CD14-positive monocyte (primary cell): Measurements from ENCODE around the gene ENTREP1. TPM values are rescaled to one million over a fixed set of nuclear protein-coding genes. Genes with fewer than 3 reads are reported as not detected.

ENCODE experiments used
- DNase-seq, 3 donors: peaks; one replicate each; pipeline ENCODE4 v3.0.0-alpha.2; 2011 to 2022
- H2AFZ ChIP-seq: 2 replicates; pipeline ENCODE4 v1.6.0; 2012; ENCODE audit warnings: mild to moderate bottlenecking, low read depth, low read length, inconsistent platforms; ENCODE audit not compliant: insufficient read depth, poor library complexity, severe bottlenecking
- H3K27ac ChIP-seq, 2 donors: 1 replicate in 1 of 2; 2 replicates in 1 of 2; pipeline ENCODE4 v1.5.1; 2012 to 2013; ENCODE audit warnings: low read length in 2 of 2, control low read depth in 1 of 2, inconsistent platforms in 1 of 2, low read depth in 1 of 2, mild to moderate bottlenecking in 1 of 2
- H3K27me3 ChIP-seq, 2 donors: one replicate each; pipeline versions ENCODE4 v1.6.0 to v1.6.1; 2011 to 2013; ENCODE audit warnings: low read length in 2 of 2; ENCODE audit not compliant: control insufficient read depth in 2 of 2, insufficient read depth in 2 of 2
- H3K36me3 ChIP-seq, 2 donors: replicated peaks in 1 of 2; 1 replicate in 1 of 2; 2 replicates in 1 of 2; pipeline versions ENCODE4 v1.5.1 to v1.6.1; 2012 to 2013; ENCODE audit warnings: low read length in 2 of 2, control low read depth in 1 of 2, inconsistent platforms in 1 of 2, mild to moderate bottlenecking in 1 of 2; ENCODE audit not compliant: insufficient read depth in 2 of 2, control insufficient read depth in 1 of 2
- H3K4me1 ChIP-seq, 2 donors: 1 replicate in 1 of 2; 2 replicates in 1 of 2; pipeline versions ENCODE4 v1.5.1 to v1.6.1; 2012 to 2013; ENCODE audit warnings: low read length in 2 of 2, control low read depth in 1 of 2, inconsistent platforms in 1 of 2, mild to moderate bottlenecking in 1 of 2, moderate library complexity in 1 of 2; ENCODE audit not compliant: insufficient read depth in 2 of 2, control insufficient read depth in 1 of 2
- H3K4me2 ChIP-seq: replicated peaks from 2 replicates; pipeline ENCODE3; 2012; ENCODE audit warnings: low read length, moderate library complexity, mild to moderate bottlenecking; ENCODE audit not compliant: poor library complexity, severe bottlenecking; ENCODE audit errors: extremely low read depth
- H3K4me3 ChIP-seq, 3 experiments: fragments of 200-600 bp in 1 of 3; sonication (generic) in 1 of 3; replicated peaks in 1 of 3; 1 replicate in 2 of 3; 2 replicates in 1 of 3; pipeline ENCODE4 v1.5.1; 2011 to 2013; ENCODE audit warnings: low read length in 3 of 3, mild to moderate bottlenecking in 3 of 3, control low read depth in 2 of 3, low read depth in 2 of 3, inconsistent platforms in 1 of 3, moderate library complexity in 1 of 3
- H3K79me2 ChIP-seq: 2 replicates; pipeline ENCODE4 v1.6.0; 2012; ENCODE audit warnings: mild to moderate bottlenecking, control low read depth, inconsistent platforms, low read length, moderate library complexity; ENCODE audit not compliant: insufficient read depth
- H3K9ac ChIP-seq: 2 replicates; pipeline ENCODE4 v1.6.0; 2017; ENCODE audit warnings: low read length, mild to moderate bottlenecking; ENCODE audit not compliant: insufficient read depth, poor library complexity, severe bottlenecking
- H3K9me3 ChIP-seq, 2 donors: replicated peaks in 1 of 2; 1 replicate in 1 of 2; 2 replicates in 1 of 2; pipeline versions ENCODE4 v1.5.1 to v1.6.1; 2012 to 2013; ENCODE audit warnings: low read length in 2 of 2, control low read depth in 1 of 2; ENCODE audit not compliant: control insufficient read depth in 1 of 2, insufficient read depth in 1 of 2
- H4K20me1 ChIP-seq: 2 replicates; pipeline ENCODE4 v1.6.0; 2012; ENCODE audit warnings: mild to moderate bottlenecking, low read length, control low read depth, moderate library complexity; ENCODE audit not compliant: insufficient read depth
- H3K27ac Mint-ChIP-seq, 7 donors: one replicate each; pipeline ENCODE4 v1.8.0; 2020; ENCODE audit warnings: mild to moderate bottlenecking in 7 of 7, mixed read lengths in 7 of 7, moderate library complexity in 6 of 7, inconsistent platforms in 2 of 7
- H3K27me3 Mint-ChIP-seq, 3 donors: one replicate each; pipeline ENCODE4 v1.8.0; 2021 to 2022; ENCODE audit warnings: low read depth in 3 of 3, mild to moderate bottlenecking in 3 of 3, mixed read lengths in 3 of 3, moderate library complexity in 3 of 3, inconsistent platforms in 1 of 3
- H3K36me3 Mint-ChIP-seq, 2 donors: one replicate each; pipeline ENCODE4 v1.8.0; 2020; ENCODE audit warnings: mixed read lengths in 2 of 2, inconsistent platforms in 1 of 2, mild to moderate bottlenecking in 1 of 2
- H3K4me1 Mint-ChIP-seq: one replicate; pipeline ENCODE4 v1.8.0; 2020; ENCODE audit warnings: mild to moderate bottlenecking, mixed read lengths
- H3K4me3 Mint-ChIP-seq, 2 donors: one replicate each; pipeline ENCODE4 v1.8.0; 2020; ENCODE audit warnings: mild to moderate bottlenecking in 2 of 2, mixed read lengths in 2 of 2, moderate library complexity in 1 of 2
- H3K9me3 Mint-ChIP-seq, 7 donors: one replicate each; pipeline ENCODE4 v1.8.0; 2020 to 2022; ENCODE audit warnings: mixed read lengths in 7 of 7, mild to moderate bottlenecking in 6 of 7, moderate library complexity in 6 of 7, inconsistent platforms in 2 of 7
- WGBS: methylation state at CpG from one replicate; pipeline ENCODE4 v1.1.5; 2013; ENCODE audit warnings: missing lambda C conversion rate; ENCODE audit not compliant: insufficient coverage; 5-methylcytosine and 5-hydroxymethylcytosine counted together
- intact Hi-C, 2 donors: fragments of 100-400 bp; cut with micrococcal nuclease; formaldehyde crosslinking; loops; one replicate each; pipeline versions ENCODE4 v1.15.0 to v1.15.1; 2023
- polyA plus RNA-seq, 3 donors: library from polyadenylated mRNA; depleted of rRNA in 1 of 3; unstranded in 2 of 3; stranded (reverse) in 1 of 3; fragments of 300-500 nt in 2 of 3; fragments of >200 nt in 1 of 3; fragmentation: Illumina TruSeq in 2 of 3; gene quantifications; 1 replicate in 2 of 3; 2 replicates in 1 of 3; pipeline ENCODE4 v1.2.3, GENCODE V29; 2012 to 2021
- TF ChIP-seq, protein P1 (sequence below): fragments of 200-600 bp; IDR thresholded peaks from one replicate; pipeline ENCODE4 v1.8.0; 2022; ENCODE audit warnings: antibody characterized with exemption, mild to moderate bottlenecking

Gene ENTREP1
- polyA plus RNA-seq, 3 donors = not detected

DNA sequence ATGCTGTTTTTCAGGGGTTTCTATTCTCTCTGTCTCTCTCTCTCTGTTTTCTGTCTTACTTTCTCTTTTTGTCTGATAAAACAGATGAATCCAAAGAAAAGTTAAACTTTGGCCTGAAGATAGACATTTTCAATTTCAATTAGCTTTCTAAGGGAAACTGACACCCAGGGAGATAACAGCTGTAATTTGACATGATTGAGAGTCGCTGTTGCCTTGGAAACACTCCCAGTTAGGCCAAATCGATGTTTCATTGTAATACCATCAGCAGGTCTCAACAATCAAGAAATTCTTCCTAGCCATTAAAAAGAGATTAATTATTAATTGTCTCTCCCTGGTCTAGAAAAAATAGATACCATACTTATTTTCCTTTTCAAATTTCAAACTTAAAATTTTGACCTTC lies 53.0 kb downstream of the ENTREP1 start:
- H3K9me3 Mint-ChIP-seq = no peaks in the 10 kb centered on the region

DNA sequence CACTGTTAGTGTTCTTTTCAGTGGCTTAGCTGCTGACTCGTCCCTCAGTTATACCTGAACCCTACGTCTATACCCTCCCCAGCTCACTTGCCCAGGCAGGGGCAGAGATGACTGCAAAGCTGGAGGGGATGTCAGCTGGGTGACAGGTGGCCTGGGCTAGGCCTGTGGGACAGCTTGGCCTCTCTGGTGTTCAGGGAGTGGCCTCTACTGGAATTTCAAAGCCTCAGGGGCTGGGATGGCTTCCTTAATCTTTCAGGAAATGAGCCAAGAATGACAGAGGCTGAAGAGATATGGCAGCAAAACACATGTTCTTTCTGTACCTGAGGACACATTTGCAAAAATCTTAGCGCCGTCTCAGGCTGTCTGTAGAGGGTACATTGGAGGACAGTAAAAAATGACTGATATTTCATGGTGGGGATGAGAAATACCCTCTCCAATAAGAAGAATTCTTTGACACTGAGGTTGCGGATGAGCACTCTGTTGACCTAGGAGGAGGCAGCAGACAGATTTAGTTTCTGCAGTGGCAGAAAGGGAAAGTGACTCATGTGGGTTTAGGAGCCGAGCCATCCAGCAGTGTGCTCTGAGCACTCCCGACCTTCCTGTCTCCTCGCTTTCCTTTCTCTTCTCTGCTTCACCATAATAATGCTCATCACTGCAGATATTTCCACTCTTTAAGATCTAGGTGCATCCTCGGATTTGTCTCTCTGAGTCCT lies 54.4 kb downstream of the ENTREP1 start:
- no peak overlapping the region for H3K27ac Mint-ChIP-seq
- no CpG with 5 or more reads among the region's 9 CpGs for WGBS

More for the DNA sequence above, 53.0 kb downstream of the ENTREP1 start:
- intact Hi-C loops = no loop called here
- Mint-ChIP-seq H3K27ac (no peak overlapping the region), H3K27me3 (peaks cover 0 to 3% (median 2%) of the 10 kb centered on the region in 3 donors), H3K4me1 (no peaks in the 10 kb centered on the region), H3K36me3 (no peaks in the 10 kb centered on the region), H3K4me3 (no peak overlapping the region)
- Histone ChIP-seq H3K79me2 (no peaks in the 10 kb centered on the region), H3K36me3 (no peaks in the 10 kb centered on the region), H3K9ac (no peak overlapping the region), H3K4me3 (no peak overlapping the region), H2AFZ (no peak overlapping the region), H3K4me2 (no peak overlapping the region), H3K4me1 (no peaks in the 10 kb centered on the region), H3K27ac (no peak overlapping the region), H3K9me3 (no peaks in the 10 kb centered on the region), H4K20me1 (no peaks in the 10 kb centered on the region), H3K27me3 (no peaks in the 10 kb centered on the region)
- no peak for DNase-seq
- TF ChIP-seq, protein P1, sequence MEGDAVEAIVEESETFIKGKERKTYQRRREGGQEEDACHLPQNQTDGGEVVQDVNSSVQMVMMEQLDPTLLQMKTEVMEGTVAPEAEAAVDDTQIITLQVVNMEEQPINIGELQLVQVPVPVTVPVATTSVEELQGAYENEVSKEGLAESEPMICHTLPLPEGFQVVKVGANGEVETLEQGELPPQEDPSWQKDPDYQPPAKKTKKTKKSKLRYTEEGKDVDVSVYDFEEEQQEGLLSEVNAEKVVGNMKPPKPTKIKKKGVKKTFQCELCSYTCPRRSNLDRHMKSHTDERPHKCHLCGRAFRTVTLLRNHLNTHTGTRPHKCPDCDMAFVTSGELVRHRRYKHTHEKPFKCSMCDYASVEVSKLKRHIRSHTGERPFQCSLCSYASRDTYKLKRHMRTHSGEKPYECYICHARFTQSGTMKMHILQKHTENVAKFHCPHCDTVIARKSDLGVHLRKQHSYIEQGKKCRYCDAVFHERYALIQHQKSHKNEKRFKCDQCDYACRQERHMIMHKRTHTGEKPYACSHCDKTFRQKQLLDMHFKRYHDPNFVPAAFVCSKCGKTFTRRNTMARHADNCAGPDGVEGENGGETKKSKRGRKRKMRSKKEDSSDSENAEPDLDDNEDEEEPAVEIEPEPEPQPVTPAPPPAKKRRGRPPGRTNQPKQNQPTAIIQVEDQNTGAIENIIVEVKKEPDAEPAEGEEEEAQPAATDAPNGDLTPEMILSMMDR = no peak
- no CpG with 5 or more reads among the region's 2 CpGs for WGBS

More for the DNA sequence above, 54.4 kb downstream of the ENTREP1 start:
- Mint-ChIP-seq H3K27me3 (peaks cover 0 to 3% (median 2%) of the 10 kb centered on the region in 3 donors), H3K4me1 (no peaks in the 10 kb centered on the region), H3K9me3 (no peaks in the 10 kb centered on the region), H3K36me3 (no peaks in the 10 kb centered on the region), H3K4me3 (no peak overlapping the region)
- H3K79me2 ChIP-seq = no peaks in the 10 kb centered on the region
- no peak overlapping the region for H2AFZ ChIP-seq
- H3K36me3 ChIP-seq = no peaks in the 10 kb centered on the region
- intact Hi-C loops = no loop called here
- no peak for DNase-seq
- no peak overlapping the region for H3K4me3 ChIP-seq
- no peaks in the 10 kb centered on the region for H3K4me1 ChIP-seq
- H3K27ac ChIP-seq = no peak overlapping the region
- no peaks in the 10 kb centered on the region for H4K20me1 ChIP-seq
- H3K4me2 ChIP-seq = no peak overlapping the region
- no peaks in the 10 kb centered on the region for H3K27me3 ChIP-seq
- no peak overlapping the region for H3K9ac ChIP-seq
- no peaks in the 10 kb centered on the region for H3K9me3 ChIP-seq
- TF ChIP-seq, protein P1 = no peak
